ENCODE measurements around the gene ANKRD36C. TPM values are rescaled to one million over a fixed set of nuclear protein-coding genes. Genes with fewer than 3 reads are reported as not detected.
"Not testable (repeated sequence)": the region's sequence is repeated elsewhere in the genome, so short reads cannot be mapped to it uniquely, and the experiment has no call there.

The ANKRD36C gene
- total and polyA plus RNA-seq, 2 of the 4 experiments (the other 2 are of a cell fraction) = 2.2 to 27.1 TPM

GRCh38 chr2:96006248-96006647 lies 14.6 kb upstream of the ANKRD36C start:
- H3K4me2 ChIP-seq (ENCODE audit: low read depth, low read length); H3K4ac ChIP-seq (ENCODE audit: low read depth, low read length); CTCF ChIA-PET; H2BK120ac ChIP-seq (ENCODE audit: low read depth, low read length); H3K23ac ChIP-seq (ENCODE audit: low read depth, low read length); H2BK15ac ChIP-seq (ENCODE audit: low read depth, low read length); H3K9ac ChIP-seq (ENCODE audit: low read depth, low read length); ATAC-seq (ENCODE audit: low read depth); H3K18ac ChIP-seq (ENCODE audit: low read depth, low read length); H4K8ac ChIP-seq (ENCODE audit: low read depth in 2 of 2, low read length in 2 of 2); H2AFZ ChIP-seq (replicated peaks; ENCODE audit: low read length, poor library complexity); H2AK9ac ChIP-seq (replicated peaks; ENCODE audit: low read depth, low read length, poor library complexity); H2BK5ac ChIP-seq (ENCODE audit: low read depth, low read length, poor library complexity, severe bottlenecking); H3K56ac ChIP-seq (ENCODE audit: extremely low read depth, insufficient read depth, low read length); H3K4me3 ChIP-seq (ENCODE audit: insufficient read depth, low read depth, low read length); H4K20me1 ChIP-seq (ENCODE audit: insufficient read depth, low read length); DNase-seq; H3K27ac ChIP-seq (ENCODE audit: insufficient read depth, low read length); H3K36me3 ChIP-seq (ENCODE audit: control insufficient read depth, insufficient read depth, low read length); H4K91ac ChIP-seq (ENCODE audit: insufficient read depth, low read depth, low read length); H3K79me1 ChIP-seq (ENCODE audit: low read depth in 1 of 2, low read length in 2 of 2); H3K9me1 ChIP-seq (ENCODE audit: insufficient read depth, low read length); H3K27me3 ChIP-seq (ENCODE audit: control insufficient read depth, insufficient read depth, low read length); H3K9me3 ChIP-seq (ENCODE audit: control insufficient read depth, insufficient read depth, low read length); H2BK20ac ChIP-seq (ENCODE audit: low read depth, low read length); intact Hi-C loops (cut with micrococcal nuclease); H2AK5ac ChIP-seq (ENCODE audit: low read depth, low read length); H4K5ac ChIP-seq (ENCODE audit: low read depth, low read length); dilution Hi-C loops (cut with HindIII; ENCODE audit: low sequenced_read_pairs, unreplicated experiment); POLR2A ChIA-PET (ENCODE audit: unreplicated experiment); BruUV-seq (replicated peaks); H3K4me1 ChIP-seq (ENCODE audit: control insufficient read depth, insufficient read depth, low read length); H3K14ac ChIP-seq (replicated peaks; ENCODE audit: low read depth, low read length): not testable (repeated sequence)
- in situ Hi-C loops (cut with MboI; ENCODE audit: low sequenced_read_pairs) = loop anchor here (25.0 kb wide), 4 partner anchors 106 to 506 kb away; partner anchors contain the start of genes ADRA2B, CIAO1, NEURL3 and TMEM127
- 60% methylated on average over 2 of the region's 5 CpGs; no CpG with 5 or more reads in 1 of the 2 experiments for WGBS, 2 experiments (ENCODE audit: extremely low coverage in 2 of 2, insufficient read length in 1 of 2)
